ENCODE data around the gene SELENOH.
"Not testable (repeated sequence)": the region's sequence is repeated elsewhere in the genome, so short reads cannot be mapped to it uniquely, and the experiment has no call there.

Gene SELENOH

GRCh38 chr11:57700425-57700824 is 40.9 kb upstream of the SELENOH start:
- Histone ChIP-seq H3K79me2 (ENCODE audit: low read length) (no peaks in the 10 kb centered on the region), H3F3A (ENCODE audit: insufficient read depth, low read length) (no peaks in the 10 kb centered on the region), H4K20me1 (ENCODE audit: insufficient read depth, low read length) (no peaks in the 10 kb centered on the region), H2AFZ (ENCODE audit: low read length) (no peak overlapping the region), H3K4me3 (ENCODE audit: low read length) (no peak overlapping the region), H3K27ac (ENCODE audit: low read length) (no peak overlapping the region), H3K27me3 (replicated peaks; ENCODE audit: insufficient read depth, low read length) (no peaks in the 10 kb centered on the region), H3K9me2 (replicated peaks; ENCODE audit: insufficient read depth, low read length) (no peaks in the 10 kb centered on the region), H3K9me3 (replicated peaks; ENCODE audit: insufficient read depth, low read length) (no peaks in the 10 kb centered on the region), H3K36me3 (replicated peaks; ENCODE audit: insufficient read depth, low read length) (peaks cover 5% of the 10 kb centered on the region; the same call in 1 of the 2 replicates), H3K4me2 (ENCODE audit: low read depth, low read length) (no peak overlapping the region), H3K4me1 (ENCODE audit: low read length) (no peaks in the 10 kb centered on the region), H3K9ac (ENCODE audit: low read length) (no peak overlapping the region)
- TF ChIP-seq CTCF (IDR thresholded peaks at IDR 0.05; ENCODE audit: low read length), result no peak
- TF ChIP-seq EZH2 (optimal IDR thresholded peaks at IDR 0.05; ENCODE audit: low read depth, low read length), result no peak
- no peak for TF ChIP-seq EZH2phosphoT487 (IDR thresholded peaks at IDR 0.05; ENCODE audit: low read length)
- no peak for DNase-seq

- no peaks in the 10 kb centered on the region for H4K20me1 ChIP-seq (ENCODE audit: insufficient read depth, low read length)
- DNase-seq, result no peak
- no peak overlapping the region for H3K4me2 ChIP-seq (ENCODE audit: low read depth, low read length)
- H3K27ac ChIP-seq (ENCODE audit: low read length), result no peak overlapping the region
- no peak overlapping the region for H3K9ac ChIP-seq (ENCODE audit: low read length)
- no peaks in the 10 kb centered on the region for H3K4me1 ChIP-seq (ENCODE audit: low read length)
- H3K4me3 ChIP-seq (ENCODE audit: low read length), result no peak overlapping the region
- no peaks in the 10 kb centered on the region for H3K9me2 ChIP-seq (replicated peaks; ENCODE audit: insufficient read depth, low read length)
- no peaks in the 10 kb centered on the region for H3K27me3 ChIP-seq (replicated peaks; ENCODE audit: insufficient read depth, low read length)
- H3F3A ChIP-seq (ENCODE audit: insufficient read depth, low read length), result no peaks in the 10 kb centered on the region
- no peaks in the 10 kb centered on the region for H3K9me3 ChIP-seq (replicated peaks; ENCODE audit: insufficient read depth, low read length)
- peaks cover 13% of the 10 kb centered on the region for H3K79me2 ChIP-seq (ENCODE audit: low read length)
- no peak overlapping the region for H2AFZ ChIP-seq (ENCODE audit: low read length)
- TF ChIP-seq EZH2phosphoT487 (IDR thresholded peaks at IDR 0.05; ENCODE audit: low read length) (no peak), CTCF (IDR thresholded peaks at IDR 0.05; ENCODE audit: low read length) (no peak), EZH2 (optimal IDR thresholded peaks at IDR 0.05; ENCODE audit: low read depth, low read length) (no peak)
- peaks cover 5% of the 10 kb centered on the region; the same call in 1 of the 2 replicates for H3K36me3 ChIP-seq (replicated peaks; ENCODE audit: insufficient read depth, low read length)
These were observed 38.0 kb upstream of the SELENOH start for GRCh38 chr11:57703341-57703740.

GRCh38 chr11:57704932-57705331 is 36.4 kb upstream of the SELENOH start:
- Histone ChIP-seq H3K36me3 (replicated peaks; ENCODE audit: insufficient read depth, low read length) (0 out of 2 replicates have a peak, but pooled peaks cover 5% of the 10 kb centered on the region), H4K20me1 (ENCODE audit: insufficient read depth, low read length) (no peaks in the 10 kb centered on the region), H3K79me2 (ENCODE audit: low read length) (peaks cover 18% of the 10 kb centered on the region), H3K27me3 (replicated peaks; ENCODE audit: insufficient read depth, low read length) (no peaks in the 10 kb centered on the region), H3K4me3 (ENCODE audit: low read length) (no peak overlapping the region), H3K9ac (ENCODE audit: low read length) (no peak overlapping the region), H3K9me2 (replicated peaks; ENCODE audit: insufficient read depth, low read length) (no peaks in the 10 kb centered on the region), H2AFZ (ENCODE audit: low read length) (no peak overlapping the region), H3K4me1 (ENCODE audit: low read length) (no peaks in the 10 kb centered on the region), H3F3A (ENCODE audit: insufficient read depth, low read length) (no peaks in the 10 kb centered on the region), H3K4me2 (ENCODE audit: low read depth, low read length) (no peak overlapping the region), H3K27ac (ENCODE audit: low read length) (no peak overlapping the region), H3K9me3 (replicated peaks; ENCODE audit: insufficient read depth, low read length) (no peaks in the 10 kb centered on the region)
- no peak for TF ChIP-seq EZH2phosphoT487 (IDR thresholded peaks at IDR 0.05; ENCODE audit: low read length)
- no peak for TF ChIP-seq EZH2 (optimal IDR thresholded peaks at IDR 0.05; ENCODE audit: low read depth, low read length)
- TF ChIP-seq CTCF (IDR thresholded peaks at IDR 0.05; ENCODE audit: low read length), result no peak
- DNase-seq, result no peak

- peaks cover 23% of the 10 kb centered on the region for H3K79me2 ChIP-seq (ENCODE audit: low read length)
- H3K9me3 ChIP-seq (replicated peaks; ENCODE audit: insufficient read depth, low read length); H3K27ac ChIP-seq (ENCODE audit: low read length); H3K27me3 ChIP-seq (replicated peaks; ENCODE audit: insufficient read depth, low read length); H2AFZ ChIP-seq (ENCODE audit: low read length); H3K9me2 ChIP-seq (replicated peaks; ENCODE audit: insufficient read depth, low read length); H3K9ac ChIP-seq (ENCODE audit: low read length); H3K36me3 ChIP-seq (replicated peaks; ENCODE audit: insufficient read depth, low read length); H3K4me3 ChIP-seq (ENCODE audit: low read length); DNase-seq; H4K20me1 ChIP-seq (ENCODE audit: insufficient read depth, low read length); H3K4me1 ChIP-seq (ENCODE audit: low read length); H3K4me2 ChIP-seq (ENCODE audit: low read depth, low read length); H3F3A ChIP-seq (ENCODE audit: insufficient read depth, low read length): not testable (repeated sequence)
These were observed 35.9 kb upstream of the SELENOH start for GRCh38 chr11:57705432-57705831.
